Spinal cord (tissue), 10 donors: Measurements from ENCODE around the gene UNK. TPM values are rescaled to one million over a fixed set of nuclear protein-coding genes. Genes with fewer than 3 reads are reported as not detected.
A peak's percentile ranks its signal among the peaks of the same experiment; 100 is the strongest.
"Not testable (repeated sequence)": the region's sequence is repeated elsewhere in the genome, so short reads cannot be mapped to it uniquely, and the experiment has no call there.

ENCODE experiments used
- DNase-seq, 6 donors: peaks; one replicate each; pipeline versions ENCODE4 v3.0.0 to v3.0.0-alpha.2; 2013 to 2015; ENCODE audit warnings: low spot score in 6 of 6, low read depth in 4 of 6
- H3K27ac ChIP-seq: one replicate; pipeline ENCODE4 v1.5.1; 2013; ENCODE audit warnings: low read depth, low read length, control low read depth
- H3K27me3 ChIP-seq: one replicate; pipeline ENCODE4 v1.6.1; 2013; ENCODE audit warnings: low read length; ENCODE audit not compliant: control insufficient read depth, insufficient read depth
- H3K36me3 ChIP-seq: one replicate; pipeline ENCODE4 v1.6.1; 2013; ENCODE audit warnings: low read length; ENCODE audit not compliant: control insufficient read depth, insufficient read depth
- H3K4me1 ChIP-seq: one replicate; pipeline ENCODE4 v1.6.1; 2013; ENCODE audit warnings: low read length; ENCODE audit not compliant: control insufficient read depth, insufficient read depth
- H3K4me3 ChIP-seq: one replicate; pipeline ENCODE4 v1.5.1; 2013; ENCODE audit warnings: low read depth, low read length, control low read depth
- H3K9me3 ChIP-seq: one replicate; pipeline ENCODE4 v1.6.1; 2013; ENCODE audit warnings: low read length; ENCODE audit not compliant: control insufficient read depth, insufficient read depth
- WGBS: methylation state at CpG from one replicate; pipeline ENCODE4 v1.1.5; 2013; ENCODE audit warnings: missing lambda C conversion rate; ENCODE audit not compliant: insufficient coverage; 5-methylcytosine and 5-hydroxymethylcytosine counted together
- polyA plus RNA-seq, 2 donors: library from polyadenylated mRNA; unstranded; fragments of 120-200 nt; gene quantifications; one replicate each; pipeline ENCODE4 v1.2.1, GENCODE V29; 2013; ENCODE audit not compliant: insufficient read length in 2 of 2
- total RNA-seq, 2 donors: library from RNA; depleted of rRNA in 1 of 2; stranded (reverse); fragments of 120-200 nt in 1 of 2; fragments of >200 nt in 1 of 2; gene quantifications; one replicate each; pipeline versions ENCODE4 v1.2.3 to v1.2.4, GENCODE V29; 2013 to 2014
- donor health status: healthy.

UNK gene
- total and polyA plus RNA-seq, 4 donors = 28.9 to 54.8 (median 37.5) TPM

- peaks cover 35% of the 10 kb centered on the region for H3K4me1 ChIP-seq
- peak overlapping the region; percentile 92 for H3K4me3 ChIP-seq
- no peaks in the 10 kb centered on the region for H3K9me3 ChIP-seq
- H3K27me3 ChIP-seq = no peaks in the 10 kb centered on the region
- peak overlapping the region; percentile 99 for H3K27ac ChIP-seq
- peaks cover 12% of the 10 kb centered on the region for H3K36me3 ChIP-seq
- under 1% methylated on average over 18 of the region's 24 CpGs for WGBS
- DNase-seq = no peak
Measured at GRCh38 chr17:75856062-75856756, 71.6 kb downstream of the UNK start.

GRCh38 chr17:75859358-75859757 is 74.8 kb downstream of the UNK start:
- not testable (repeated sequence) for H3K27me3 ChIP-seq, H3K36me3 ChIP-seq, H3K4me3 ChIP-seq, H3K9me3 ChIP-seq, H3K27ac ChIP-seq, DNase-seq
- WGBS = 96% methylated on average over 7 of the region's 10 CpGs
- peaks cover 22% of the 10 kb centered on the region for H3K4me1 ChIP-seq

- H3K36me3 ChIP-seq = no peaks in the 10 kb centered on the region
- no peak overlapping the region for H3K27ac ChIP-seq
- no peaks in the 10 kb centered on the region for H3K27me3 ChIP-seq
- H3K4me3 ChIP-seq = no peak overlapping the region
- H3K4me1 ChIP-seq = peaks cover 23% of the 10 kb centered on the region
- H3K9me3 ChIP-seq = no peaks in the 10 kb centered on the region
- 88% methylated on average over 8 of the region's 9 CpGs for WGBS
- no peak for DNase-seq
Measured at GRCh38 chr17:75861927-75862317, 77.3 kb downstream of the UNK start.

GRCh38 chr17:75864448-75864871 is 79.9 kb downstream of the UNK start:
- H3K4me1 ChIP-seq = peaks cover 33% of the 10 kb centered on the region

GRCh38 chr17:75864887-75865286 is 80.3 kb downstream of the UNK start:
- Histone ChIP-seq H3K27ac (peak overlapping the region; percentile 67), H3K4me1 (peaks cover 37% of the 10 kb centered on the region)
- H3K9me3 ChIP-seq, H3K4me3 ChIP-seq, DNase-seq, H3K27me3 ChIP-seq, H3K36me3 ChIP-seq: not testable (repeated sequence)
- 88% methylated on average over 2 of the region's 4 CpGs for WGBS

More at GRCh38 chr17:75864448-75864871, 79.9 kb downstream of the UNK start:
- peak in 2 of 6 donors; percentile 38 to 69 for DNase-seq
- Histone ChIP-seq H3K36me3 (no peaks in the 10 kb centered on the region), H3K4me3 (no peak overlapping the region), H3K27ac (peak overlapping the region; percentile 67), H3K27me3 (no peaks in the 10 kb centered on the region), H3K9me3 (no peaks in the 10 kb centered on the region)
- WGBS = 12% methylated on average over 3 of the region's 8 CpGs

- H3K27ac ChIP-seq = peak overlapping the region; percentile 52
- H3K36me3 ChIP-seq, H3K9me3 ChIP-seq, H3K27me3 ChIP-seq, H3K4me3 ChIP-seq: not testable (repeated sequence)
- peaks cover 45% of the 10 kb centered on the region for H3K4me1 ChIP-seq
- WGBS = 56% methylated on average over 8 of the region's 17 CpGs
- DNase-seq = peak in 1 of 6 donors; percentile 13
Measured at GRCh38 chr17:75865404-75866188, 81.0 kb downstream of the UNK start.

- not testable (repeated sequence) for H3K4me3 ChIP-seq, H3K27me3 ChIP-seq, DNase-seq, H3K9me3 ChIP-seq
- Histone ChIP-seq H3K4me1 (peaks cover 58% of the 10 kb centered on the region), H3K36me3 (peaks cover 11% of the 10 kb centered on the region), H3K27ac (peak overlapping the region; percentile 94)
- WGBS = 89% methylated on average over 3 of the region's 12 CpGs
Measured at GRCh38 chr17:75868730-75869281, 84.2 kb downstream of the UNK start.

- Histone ChIP-seq H3K27me3 (no peaks in the 10 kb centered on the region), H3K9me3 (no peaks in the 10 kb centered on the region), H3K4me1 (peaks cover 54% of the 10 kb centered on the region), H3K27ac (peak overlapping the region; percentile 94), H3K36me3 (peaks cover 18% of the 10 kb centered on the region), H3K4me3 (peak overlapping the region; percentile 12)
- 26% methylated on average over 22 of the region's 23 CpGs for WGBS
- peak in 3 of 6 donors; percentile 79 to 93 (median 89) for DNase-seq
Measured at GRCh38 chr17:75869282-75870141, 84.9 kb downstream of the UNK start.

GRCh38 chr17:75870228-75870627 is 85.6 kb downstream of the UNK start:
- H3K4me1 ChIP-seq = peaks cover 54% of the 10 kb centered on the region
- not testable (repeated sequence) for H3K9me3 ChIP-seq, H3K27me3 ChIP-seq, DNase-seq, H3K4me3 ChIP-seq
- 65% methylated on average over 5 of the region's 10 CpGs for WGBS
- H3K27ac ChIP-seq = peak overlapping the region; percentile 94
- H3K36me3 ChIP-seq = peaks cover 25% of the 10 kb centered on the region
